HepG2 (cell line): ENCODE results near the gene CTNNA2. TPM values are rescaled to one million over a fixed set of nuclear protein-coding genes. Genes with fewer than 3 reads are reported as not detected.

ENCODE experiments used
- HOMEZ ChIP-seq: IDR thresholded peaks from 2 replicates; pipeline ENCODE4 v1.6.1; 2016; ENCODE audit warnings: low read depth
- SMC3 ChIP-seq: IDR thresholded peaks from 2 replicates; pipeline ENCODE4 v1.6.1; 2011; ENCODE audit warnings: low read length, improper control_type of control experiment
- TERF1 ChIP-seq: sonication (generic); formaldehyde crosslinking; IDR thresholded peaks from 2 replicates; pipeline ENCODE4 v1.8.0; 2022; ENCODE audit warnings: mild to moderate bottlenecking, missing genetic modification reagents, moderate library complexity
- ZBTB14 ChIP-seq: sonication (generic); formaldehyde crosslinking; IDR thresholded peaks from 2 replicates; pipeline ENCODE4 v1.4.0; 2020; ENCODE audit warnings: missing genetic modification reagents
- ZNF318 ChIP-seq: sonication (generic); formaldehyde crosslinking; IDR thresholded peaks from 2 replicates; pipeline ENCODE4 v1.4.0; 2020; ENCODE audit warnings: mild to moderate bottlenecking, missing genetic modification reagents
- ZNF343 ChIP-seq: sonication (generic); formaldehyde crosslinking; IDR thresholded peaks from 2 replicates; pipeline ENCODE4 v1.4.0; 2020; ENCODE audit warnings: mild to moderate bottlenecking, missing genetic modification reagents
- ZNF512B ChIP-seq: sonication (generic); formaldehyde crosslinking; IDR thresholded peaks from 2 replicates; pipeline ENCODE4 v1.5.1; 2020; ENCODE audit warnings: missing genetic modification reagents, mild to moderate bottlenecking, borderline replicate concordance
- ZNF639 ChIP-seq: conservative IDR thresholded peaks from 2 replicates; pipeline ENCODE4 v1.6.1; 2018; ENCODE audit warnings: missing genetic modification reagents
- polyA plus RNA-seq, 8 experiments: library from polyadenylated mRNA; depleted of rRNA in 3 of 8; stranded (reverse) in 7 of 8; unstranded in 1 of 8; fragments of >200 nt; fragmentation: Illumina TruSeq in 4 of 8; extraction: Trizol in 4 of 8; gene quantifications; 2 replicates each; pipeline versions ENCODE4 v1.2.1 to v1.2.3, GENCODE V29; 2011 to 2016; ENCODE audit warnings: low read depth in 4 of 8, missing spikeins in 1 of 8, mixed read lengths in 1 of 8; ENCODE audit not compliant: insufficient read depth in 1 of 8
- total RNA-seq, 5 experiments: library from RNA; depleted of rRNA; stranded (reverse); fragments of >200 nt; fragmentation: Illumina TruSeq; extraction: Trizol; gene quantifications; 2 replicates each; pipeline ENCODE4 v1.2.3, GENCODE V29; 2016; ENCODE audit warnings: low read depth in 1 of 5

Gene CTNNA2
- total and polyA plus RNA-seq, 2 of the 13 experiments (the other 11 are each of a cell fraction or from before 2014, with no cell fraction given), result not detected

GRCh38 chr2:79721966-79722365, 209.1 kb downstream of the CTNNA2 start (continued):
- TF ChIP-seq ZNF318 (CRISPR knock-in tag), result no peak
- TF ChIP-seq TERF1 (CRISPR knock-in tag), result no peak
- TF ChIP-seq ZNF512B (CRISPR knock-in tag), result no peak
- no peak for TF ChIP-seq SMC3
- no peak for TF ChIP-seq ZNF639 (CRISPR knock-in tag)
- TF ChIP-seq HOMEZ (CRISPR knock-in tag), result no peak
- no peak for TF ChIP-seq ZBTB14 (CRISPR knock-in tag)
- no peak for TF ChIP-seq ZNF343 (CRISPR knock-in tag)
